Measurements from ENCODE around the gene C14orf180. TPM values are rescaled to one million over a fixed set of nuclear protein-coding genes. Genes with fewer than 3 reads are reported as not detected.

Gene C14orf180
- total RNA-seq, result under 1 TPM in 1 of 2 donors, not detected in 1; 0.32 TPM

DNA sequence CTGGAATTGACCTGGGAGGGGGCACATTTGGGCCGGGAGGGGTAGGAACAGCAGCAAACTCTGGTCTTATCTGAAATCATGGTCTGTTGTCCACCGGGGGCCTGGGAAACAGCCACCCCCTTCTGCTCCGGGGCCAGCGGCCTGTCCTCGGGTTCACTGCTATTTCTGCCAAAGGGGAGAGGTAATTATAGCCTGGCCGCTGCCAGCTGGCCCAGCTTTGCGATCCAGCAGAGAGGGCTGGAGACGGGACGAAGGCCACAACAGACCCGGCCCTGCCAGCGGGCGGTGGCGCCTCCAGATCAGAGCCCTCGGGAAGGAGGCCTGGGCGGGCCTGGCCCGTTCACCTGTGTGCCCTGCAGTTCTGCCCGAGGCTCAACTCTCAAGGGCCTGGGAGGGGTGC is at the start of gene C14orf180:
TSS of gene C14orf180 (plus strand) at position 258 of the 400 bp plus-strand sequence. CDS start 6,667 bp downstream, outside the sequence.
- intact Hi-C loops (cut with DNase I), result no loop called here
- no peaks in the 10 kb centered on the region for H3K36me3 ChIP-seq
- H3K4me3 ChIP-seq, result no peak within 1 kb of the TSS
- H3K27ac ChIP-seq, result no peak within 1 kb of the TSS
- WGBS, result 43% methylated on average over 17 of the region's 17 CpGs
- H3K9me3 ChIP-seq, result no peaks in the 10 kb centered on the region
- no peak for DNase-seq (ENCODE audit: low spot score)
- TF ChIP-seq POLR2A (IDR thresholded peaks at IDR 0.05), result no peak
- no peaks in the 10 kb centered on the region for H3K4me1 ChIP-seq (replicated peaks)
- no peaks in the 10 kb centered on the region for H3K27me3 ChIP-seq (replicated peaks; ENCODE audit: insufficient read depth)

GRCh38 chr14:104530646-104531045 is 48.9 kb upstream of the C14orf180 start:
- Histone ChIP-seq H3K27ac (no peak overlapping the region), H3K9me3 (no peaks in the 10 kb centered on the region), H3K4me1 (replicated peaks) (no peaks in the 10 kb centered on the region), H3K36me3 (no peaks in the 10 kb centered on the region), H3K4me3 (no peak overlapping the region), H3K27me3 (replicated peaks; ENCODE audit: insufficient read depth) (no peaks in the 10 kb centered on the region)
- intact Hi-C loops (cut with DNase I), result no loop called here
- 83% methylated on average over 10 of the region's 10 CpGs for WGBS
- no peak for DNase-seq (ENCODE audit: low spot score)
- TF ChIP-seq, protein P1, sequence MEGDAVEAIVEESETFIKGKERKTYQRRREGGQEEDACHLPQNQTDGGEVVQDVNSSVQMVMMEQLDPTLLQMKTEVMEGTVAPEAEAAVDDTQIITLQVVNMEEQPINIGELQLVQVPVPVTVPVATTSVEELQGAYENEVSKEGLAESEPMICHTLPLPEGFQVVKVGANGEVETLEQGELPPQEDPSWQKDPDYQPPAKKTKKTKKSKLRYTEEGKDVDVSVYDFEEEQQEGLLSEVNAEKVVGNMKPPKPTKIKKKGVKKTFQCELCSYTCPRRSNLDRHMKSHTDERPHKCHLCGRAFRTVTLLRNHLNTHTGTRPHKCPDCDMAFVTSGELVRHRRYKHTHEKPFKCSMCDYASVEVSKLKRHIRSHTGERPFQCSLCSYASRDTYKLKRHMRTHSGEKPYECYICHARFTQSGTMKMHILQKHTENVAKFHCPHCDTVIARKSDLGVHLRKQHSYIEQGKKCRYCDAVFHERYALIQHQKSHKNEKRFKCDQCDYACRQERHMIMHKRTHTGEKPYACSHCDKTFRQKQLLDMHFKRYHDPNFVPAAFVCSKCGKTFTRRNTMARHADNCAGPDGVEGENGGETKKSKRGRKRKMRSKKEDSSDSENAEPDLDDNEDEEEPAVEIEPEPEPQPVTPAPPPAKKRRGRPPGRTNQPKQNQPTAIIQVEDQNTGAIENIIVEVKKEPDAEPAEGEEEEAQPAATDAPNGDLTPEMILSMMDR (IDR thresholded peaks at IDR 0.05), result no peak
- TF ChIP-seq POLR2AphosphoS5 (IDR thresholded peaks at IDR 0.05), result no peak
- no peak for TF ChIP-seq POLR2A (IDR thresholded peaks at IDR 0.05)

GRCh38 chr14:104531421-104532190 is 48.0 kb upstream of the C14orf180 start:
- intact Hi-C loops (cut with DNase I), result no loop called here
- Histone ChIP-seq H3K4me3 (no peak overlapping the region), H3K27me3 (replicated peaks; ENCODE audit: insufficient read depth) (no peaks in the 10 kb centered on the region), H3K27ac (no peak overlapping the region), H3K9me3 (no peaks in the 10 kb centered on the region), H3K4me1 (replicated peaks) (no peaks in the 10 kb centered on the region), H3K36me3 (no peaks in the 10 kb centered on the region)
- WGBS, result 66% methylated on average over 19 of the region's 19 CpGs
- TF ChIP-seq, protein P1 (IDR thresholded peaks at IDR 0.05), result no peak
- TF ChIP-seq POLR2A (IDR thresholded peaks at IDR 0.05), result no peak
- no peak for TF ChIP-seq POLR2AphosphoS5 (IDR thresholded peaks at IDR 0.05)
- DNase-seq (ENCODE audit: low spot score), result no peak

DNA sequence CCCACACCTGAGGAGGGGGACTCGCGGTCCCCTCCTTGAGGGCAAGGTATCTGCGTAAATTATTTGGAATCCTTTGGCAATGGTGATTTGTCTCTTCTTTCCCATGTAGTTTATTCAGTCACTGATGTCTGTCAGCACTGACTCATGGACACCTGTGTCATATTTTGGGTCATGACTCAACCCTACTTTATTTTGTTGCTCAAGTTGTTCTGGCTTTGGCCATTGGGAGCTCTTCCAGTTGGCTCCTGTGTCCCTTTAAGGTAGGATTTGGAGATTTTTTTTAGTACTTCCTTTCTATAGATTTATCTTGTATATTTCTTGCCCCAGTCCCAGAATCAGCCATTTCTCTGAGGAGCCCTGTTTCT is 47.4 kb upstream of the C14orf180 start:
- no peak overlapping the region for H3K4me3 ChIP-seq
- TF ChIP-seq, protein P1 (IDR thresholded peaks at IDR 0.05), result no peak
- TF ChIP-seq POLR2AphosphoS5 (IDR thresholded peaks at IDR 0.05) (no peak), POLR2A (IDR thresholded peaks at IDR 0.05) (no peak)
- no peaks in the 10 kb centered on the region for H3K4me1 ChIP-seq (replicated peaks)
- no peak overlapping the region for H3K27ac ChIP-seq
- WGBS, result 91% methylated on average over 3 of the region's 3 CpGs
- H3K27me3 ChIP-seq (replicated peaks; ENCODE audit: insufficient read depth), result no peaks in the 10 kb centered on the region
- intact Hi-C loops (cut with DNase I), result no loop called here
- no peak for DNase-seq (ENCODE audit: low spot score)
- H3K9me3 ChIP-seq, result no peaks in the 10 kb centered on the region
- no peaks in the 10 kb centered on the region for H3K36me3 ChIP-seq

- TF ChIP-seq POLR2AphosphoS5 (IDR thresholded peaks at IDR 0.05) (no peak), POLR2A (IDR thresholded peaks at IDR 0.05) (no peak)
- TF ChIP-seq, protein P1 (IDR thresholded peaks at IDR 0.05), result no peak
- Histone ChIP-seq H3K4me3 (no peak overlapping the region), H3K27me3 (replicated peaks; ENCODE audit: insufficient read depth) (no peaks in the 10 kb centered on the region), H3K9me3 (no peaks in the 10 kb centered on the region), H3K27ac (no peak overlapping the region), H3K4me1 (replicated peaks) (no peaks in the 10 kb centered on the region), H3K36me3 (no peaks in the 10 kb centered on the region)
- WGBS, result 39% methylated on average over 3 of the region's 3 CpGs
- intact Hi-C loops (cut with DNase I), result no loop called here
- no peak for DNase-seq (ENCODE audit: low spot score)
These were observed 45.5 kb upstream of the C14orf180 start for GRCh38 chr14:104534036-104534435.

All from prostate gland (tissue), 2 donors.